HepG2 (cell line): ENCODE measurements around the gene CIAPIN1. TPM values are rescaled to one million over a fixed set of nuclear protein-coding genes. Genes with fewer than 3 reads are reported as not detected.

Experiments used
- AHR ChIP-seq: IDR thresholded peaks from 2 replicates; pipeline ENCODE4 v1.6.1; 2018; ENCODE audit warnings: missing genetic modification reagents, missing compliant biosample characterization
- ATF1 ChIP-seq: IDR thresholded peaks from 2 replicates; pipeline ENCODE4 v1.6.1; 2016; ENCODE audit warnings: mild to moderate bottlenecking, control low read depth
- FIP1L1 ChIP-seq: fragments of 200-400 bp; formaldehyde crosslinking; IDR thresholded peaks from 2 replicates; pipeline ENCODE4 v1.6.1; 2018; ENCODE audit warnings: low read depth, mild to moderate bottlenecking, low read length, moderate library complexity, borderline replicate concordance; ENCODE audit not compliant: insufficient read depth
- PAXIP1 ChIP-seq: sonication (generic); formaldehyde crosslinking; conservative IDR thresholded peaks from 2 replicates; pipeline ENCODE4 v1.4.0; 2020; ENCODE audit warnings: mild to moderate bottlenecking, missing genetic modification reagents, moderate library complexity
- PRDM15 ChIP-seq: sonication (generic); formaldehyde crosslinking; IDR thresholded peaks from 2 replicates; pipeline ENCODE4 v1.4.0; 2020; ENCODE audit warnings: missing genetic modification reagents
- RFX1 ChIP-seq: fragments of 450-650 bp; IDR thresholded peaks from 2 replicates; pipeline ENCODE4 v1.6.1; 2017
- SNAI1 ChIP-seq: sonication (generic); formaldehyde crosslinking; IDR thresholded peaks from 2 replicates; pipeline ENCODE4 v1.5.0; 2020; ENCODE audit warnings: mild to moderate bottlenecking, missing genetic modification reagents, borderline replicate concordance
- ZBTB26 ChIP-seq: IDR thresholded peaks from 2 replicates; pipeline ENCODE4 v1.6.1; 2016; ENCODE audit warnings: missing compliant biosample characterization, missing genetic modification reagents, borderline replicate concordance
- ZFY ChIP-seq: sonication (generic); formaldehyde crosslinking; IDR thresholded peaks from 2 replicates; pipeline ENCODE4 v1.4.0; 2020; ENCODE audit warnings: missing genetic modification reagents
- ZNF121 ChIP-seq: sonication (generic); formaldehyde crosslinking; IDR thresholded peaks from 2 replicates; pipeline ENCODE4 v1.5.0; 2020; ENCODE audit warnings: mild to moderate bottlenecking, missing genetic modification reagents
- ZNF296 ChIP-seq: sonication (generic); formaldehyde crosslinking; conservative IDR thresholded peaks from 2 replicates; pipeline ENCODE4 v1.5.0; 2020; ENCODE audit warnings: mild to moderate bottlenecking, missing genetic modification reagents
- ZNF570 ChIP-seq: sonication (generic); formaldehyde crosslinking; IDR thresholded peaks from 2 replicates; pipeline ENCODE4 v1.4.0; 2020; ENCODE audit warnings: mild to moderate bottlenecking, missing genetic modification reagents, borderline replicate concordance
- ZNF770 ChIP-seq: sonication (generic); formaldehyde crosslinking; IDR thresholded peaks from 2 replicates; pipeline ENCODE4 v1.5.0; 2020; ENCODE audit warnings: mild to moderate bottlenecking, missing genetic modification reagents
- ZNF772 ChIP-seq: sonication (generic); formaldehyde crosslinking; IDR thresholded peaks from 2 replicates; pipeline ENCODE4 v1.5.0; 2020; ENCODE audit warnings: mild to moderate bottlenecking, missing genetic modification reagents
- polyA plus RNA-seq, 8 experiments: library from polyadenylated mRNA; depleted of rRNA in 3 of 8; stranded (reverse) in 7 of 8; unstranded in 1 of 8; fragments of >200 nt; fragmentation: Illumina TruSeq in 4 of 8; extraction: Trizol in 4 of 8; gene quantifications; 2 replicates each; pipeline versions ENCODE4 v1.2.1 to v1.2.3, GENCODE V29; 2011 to 2016; ENCODE audit warnings: low read depth in 4 of 8, missing spikeins in 1 of 8, mixed read lengths in 1 of 8; ENCODE audit not compliant: insufficient read depth in 1 of 8
- total RNA-seq, 5 experiments: library from RNA; depleted of rRNA; stranded (reverse); fragments of >200 nt; fragmentation: Illumina TruSeq; extraction: Trizol; gene quantifications; 2 replicates each; pipeline ENCODE4 v1.2.3, GENCODE V29; 2016; ENCODE audit warnings: low read depth in 1 of 5
- TF ChIP-seq, protein P1 (sequence below): sonication (generic); formaldehyde crosslinking; IDR thresholded peaks from 2 replicates; pipeline ENCODE4 v1.4.0; 2020; ENCODE audit warnings: missing genetic modification reagents

Gene CIAPIN1
- total and polyA plus RNA-seq, 2 of the 13 experiments (the other 11 are each of a cell fraction or from before 2014, with no cell fraction given): 69.3 to 89.7 TPM

DNA sequence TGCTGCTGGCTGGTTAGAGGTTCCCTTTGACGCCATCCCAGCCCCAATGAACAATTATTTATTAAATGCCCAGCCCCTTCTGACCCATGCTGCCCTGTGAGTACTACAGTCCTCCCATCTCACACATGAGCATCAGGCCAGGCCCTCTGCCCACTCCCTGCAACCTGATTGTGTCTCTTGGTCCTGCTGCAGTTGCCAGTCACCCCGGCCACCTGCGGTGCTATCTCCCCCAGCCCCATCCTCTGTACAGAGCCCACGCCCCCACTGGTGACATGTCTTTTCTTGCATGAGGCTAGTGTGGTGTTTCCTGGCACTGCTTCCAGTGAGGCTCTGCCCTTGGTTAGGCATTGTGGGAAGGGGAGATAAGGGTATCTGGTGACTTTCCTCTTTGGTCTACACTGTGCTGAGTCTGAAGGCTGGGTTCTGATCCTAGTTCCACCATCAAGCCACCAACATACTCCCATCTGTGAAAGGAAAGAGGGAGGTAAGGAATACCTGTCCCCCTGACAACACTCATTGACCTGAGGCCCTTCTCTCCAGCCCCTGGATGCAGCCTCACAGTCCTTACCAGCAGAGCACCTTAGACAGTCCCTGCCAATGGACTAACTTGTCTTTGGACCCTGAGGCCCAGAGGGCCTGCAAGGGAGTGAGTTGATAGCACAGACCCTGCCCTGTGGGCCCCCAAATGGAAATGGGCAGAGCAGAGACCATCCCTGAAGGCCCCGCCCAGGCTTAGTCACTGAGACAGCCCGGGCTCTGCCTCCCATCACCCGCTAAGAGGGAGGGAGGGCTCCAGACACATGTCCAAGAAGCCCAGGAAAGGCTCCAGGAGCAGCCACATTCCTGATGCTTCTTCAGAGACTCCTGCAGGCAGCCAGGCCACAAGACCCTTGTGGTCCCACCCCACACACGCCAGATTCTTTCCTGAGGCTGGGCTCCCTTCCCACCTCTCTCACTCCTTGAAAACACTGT, 63.6 kb downstream of the CIAPIN1 start (continued):
- TF ChIP-seq PAXIP1 (CRISPR knock-in tag): peak; percentile 66
- TF ChIP-seq AHR (CRISPR knock-in tag): no peak
- peak; percentile 38; the same call in 1 of the 2 replicates for TF ChIP-seq ZNF770
- TF ChIP-seq ZNF121: no peak
- TF ChIP-seq, protein P1, sequence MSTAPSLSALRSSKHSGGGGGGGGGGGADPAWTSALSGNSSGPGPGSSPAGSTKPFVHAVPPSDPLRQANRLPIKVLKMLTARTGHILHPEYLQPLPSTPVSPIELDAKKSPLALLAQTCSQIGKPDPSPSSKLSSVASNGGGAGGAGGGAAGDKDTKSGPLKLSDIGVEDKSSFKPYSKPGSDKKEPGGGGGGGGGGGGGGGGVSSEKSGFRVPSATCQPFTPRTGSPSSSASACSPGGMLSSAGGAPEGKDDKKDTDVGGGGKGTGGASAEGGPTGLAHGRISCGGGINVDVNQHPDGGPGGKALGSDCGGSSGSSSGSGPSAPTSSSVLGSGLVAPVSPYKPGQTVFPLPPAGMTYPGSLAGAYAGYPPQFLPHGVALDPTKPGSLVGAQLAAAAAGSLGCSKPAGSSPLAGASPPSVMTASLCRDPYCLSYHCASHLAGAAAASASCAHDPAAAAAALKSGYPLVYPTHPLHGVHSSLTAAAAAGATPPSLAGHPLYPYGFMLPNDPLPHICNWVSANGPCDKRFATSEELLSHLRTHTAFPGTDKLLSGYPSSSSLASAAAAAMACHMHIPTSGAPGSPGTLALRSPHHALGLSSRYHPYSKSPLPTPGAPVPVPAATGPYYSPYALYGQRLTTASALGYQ (CRISPR knock-in tag): peak; percentile 55; the same call in 1 of the 2 replicates
- no peak for TF ChIP-seq FIP1L1
- no peak for TF ChIP-seq ATF1 (CRISPR knock-in tag)
- 0 out of 2 replicates have a peak, but pooled peaks have one; percentile 25 for TF ChIP-seq ZNF570 (CRISPR knock-in tag)
- TF ChIP-seq ZNF772 (CRISPR knock-in tag): 0 out of 2 replicates have a peak, but pooled peaks have one; percentile 1
- TF ChIP-seq ZBTB26: 0 out of 2 replicates have a peak, but pooled peaks have one; percentile 19
- TF ChIP-seq ZNF296: no peak; the same call in 1 of the 2 replicates
- peak; percentile 45; the same call in 1 of the 2 replicates for TF ChIP-seq ZFY (CRISPR knock-in tag)
- no peak for TF ChIP-seq SNAI1 (CRISPR knock-in tag)
- TF ChIP-seq RFX1: no peak
- no peak for TF ChIP-seq PRDM15 (CRISPR knock-in tag)
